ENCODE results near the gene TEX261.

TEX261 gene

DNA sequence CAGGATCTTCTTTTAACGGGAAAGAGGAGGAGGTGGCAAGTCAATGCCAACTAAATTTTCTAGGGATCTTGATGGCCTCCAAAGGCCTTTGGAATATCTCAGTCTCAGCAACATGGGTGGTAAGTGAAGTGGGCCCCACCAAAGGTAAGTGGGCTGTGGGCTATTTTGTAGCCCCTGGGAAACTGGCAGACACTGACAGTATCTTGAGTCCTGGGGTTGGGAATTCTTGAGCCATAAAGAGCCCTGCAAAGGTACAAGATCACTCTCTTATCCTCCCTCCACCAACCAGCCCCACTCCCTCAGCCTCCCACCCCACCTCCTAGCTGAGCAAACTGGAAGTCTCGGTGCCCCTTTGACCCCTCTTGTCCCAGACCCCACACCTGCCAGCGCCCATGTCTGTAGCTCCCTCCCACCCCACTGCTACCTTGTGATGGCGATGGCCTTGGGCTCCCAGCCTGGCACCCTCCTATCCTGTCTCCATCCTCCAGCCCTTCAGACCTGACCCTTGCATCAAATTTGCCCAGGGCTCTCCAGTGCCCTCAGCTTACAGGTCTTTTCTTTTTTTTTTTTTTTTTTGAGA is 50.5 kb downstream of the TEX261 start:
- TF ChIP-seq, protein P1, sequence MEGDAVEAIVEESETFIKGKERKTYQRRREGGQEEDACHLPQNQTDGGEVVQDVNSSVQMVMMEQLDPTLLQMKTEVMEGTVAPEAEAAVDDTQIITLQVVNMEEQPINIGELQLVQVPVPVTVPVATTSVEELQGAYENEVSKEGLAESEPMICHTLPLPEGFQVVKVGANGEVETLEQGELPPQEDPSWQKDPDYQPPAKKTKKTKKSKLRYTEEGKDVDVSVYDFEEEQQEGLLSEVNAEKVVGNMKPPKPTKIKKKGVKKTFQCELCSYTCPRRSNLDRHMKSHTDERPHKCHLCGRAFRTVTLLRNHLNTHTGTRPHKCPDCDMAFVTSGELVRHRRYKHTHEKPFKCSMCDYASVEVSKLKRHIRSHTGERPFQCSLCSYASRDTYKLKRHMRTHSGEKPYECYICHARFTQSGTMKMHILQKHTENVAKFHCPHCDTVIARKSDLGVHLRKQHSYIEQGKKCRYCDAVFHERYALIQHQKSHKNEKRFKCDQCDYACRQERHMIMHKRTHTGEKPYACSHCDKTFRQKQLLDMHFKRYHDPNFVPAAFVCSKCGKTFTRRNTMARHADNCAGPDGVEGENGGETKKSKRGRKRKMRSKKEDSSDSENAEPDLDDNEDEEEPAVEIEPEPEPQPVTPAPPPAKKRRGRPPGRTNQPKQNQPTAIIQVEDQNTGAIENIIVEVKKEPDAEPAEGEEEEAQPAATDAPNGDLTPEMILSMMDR (IDR thresholded peaks at IDR 0.05; ENCODE audit: low read depth, low read length), result no peak
- no peak for DNase-seq (ENCODE audit: low read depth in 2 of 2)
- no peak overlapping the region for H3K4me3 ChIP-seq (replicated peaks in 1 of 2; ENCODE audit: low read depth in 2 of 2, low read length in 2 of 2)

- H3K4me3 ChIP-seq (replicated peaks in 1 of 2; ENCODE audit: low read depth in 2 of 2, low read length in 2 of 2), result no peak overlapping the region
- no peak for DNase-seq (ENCODE audit: low read depth in 2 of 2)
- TF ChIP-seq, protein P1 (IDR thresholded peaks at IDR 0.05; ENCODE audit: low read depth, low read length), result no peak
Observed at GRCh38 chr2:70943205-70943871, 51.3 kb downstream of the TEX261 start.

GRCh38 chr2:70942396-70943204 is 52.1 kb downstream of the TEX261 start:
- no peak overlapping the region for H3K4me3 ChIP-seq (replicated peaks in 1 of 2; ENCODE audit: low read depth in 2 of 2, low read length in 2 of 2)
- TF ChIP-seq, protein P1 (IDR thresholded peaks at IDR 0.05; ENCODE audit: low read depth, low read length), result no peak
- peak in 1 of 2 donors; percentile 24 for DNase-seq (ENCODE audit: low read depth in 2 of 2)

DNA sequence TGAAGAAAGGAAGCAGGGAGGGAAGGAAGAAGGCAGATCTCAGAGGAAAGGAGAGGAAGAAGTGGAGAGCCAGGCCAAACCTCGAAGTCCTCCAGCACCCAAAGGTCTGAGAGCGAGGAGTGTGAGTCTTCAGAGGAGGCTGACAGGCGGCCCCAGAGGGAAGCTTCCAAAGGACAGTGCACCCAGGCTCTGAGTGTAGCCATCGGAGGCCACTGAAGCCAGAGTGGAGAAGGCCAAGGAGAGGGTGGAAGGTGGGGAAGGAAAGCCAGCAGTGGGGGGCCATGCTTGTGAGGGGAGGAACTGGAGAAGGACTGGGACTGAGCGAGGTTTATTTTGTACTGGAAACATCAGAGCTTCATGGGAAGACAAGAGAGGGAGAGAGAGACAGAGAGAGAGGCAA is 53.0 kb downstream of the TEX261 start:
- TF ChIP-seq, protein P1 (IDR thresholded peaks at IDR 0.05; ENCODE audit: low read depth, low read length), result no peak
- DNase-seq (ENCODE audit: low read depth in 2 of 2), result no peak
- no peak overlapping the region for H3K4me3 ChIP-seq (replicated peaks in 1 of 2; ENCODE audit: low read depth in 2 of 2, low read length in 2 of 2)

GRCh38 chr2:70941186-70941585 is 53.5 kb downstream of the TEX261 start:
- no peak overlapping the region for H3K4me3 ChIP-seq (replicated peaks in 1 of 2; ENCODE audit: low read depth in 2 of 2, low read length in 2 of 2)
- DNase-seq (ENCODE audit: low read depth in 2 of 2), result no peak
- TF ChIP-seq, protein P1 (IDR thresholded peaks at IDR 0.05; ENCODE audit: low read depth, low read length), result no peak

- TF ChIP-seq, protein P1 (IDR thresholded peaks at IDR 0.05; ENCODE audit: low read depth, low read length), result no peak
- DNase-seq (ENCODE audit: low read depth in 2 of 2), result no peak
- H3K4me3 ChIP-seq (replicated peaks in 1 of 2; ENCODE audit: low read depth in 2 of 2, low read length in 2 of 2), result no peak overlapping the region
Observed at GRCh38 chr2:70939839-70940580, 54.7 kb downstream of the TEX261 start.
